HepG2 (cell line): ENCODE data around the gene SLC39A2. TPM values are rescaled to one million over a fixed set of nuclear protein-coding genes. Genes with fewer than 3 reads are reported as not detected.
A peak's percentile ranks its signal among the peaks of the same experiment; 100 is the strongest.

Source experiments
- CBX2 ChIP-seq, 2 experiments: fragments of 200-600 bp in 1 of 2; sonication (generic); formaldehyde crosslinking in 1 of 2; IDR thresholded peaks; 2 replicates each; pipeline versions ENCODE4 v1.7.0 to v1.8.1; 2018 to 2022; ENCODE audit warnings: low read depth in 2 of 2, low read length in 1 of 2, mild to moderate bottlenecking in 1 of 2, missing genetic modification reagents in 1 of 2
- EP300 ChIP-seq, 3 experiments: sonication (generic) in 1 of 3; formaldehyde crosslinking in 1 of 3; IDR thresholded peaks; 2 replicates each; pipeline versions ENCODE4 v1.5.1 to v1.6.1; 2011 to 2020; ENCODE audit warnings: low read depth in 2 of 3, low read length in 2 of 3, borderline replicate concordance in 1 of 3, improper control_type of control experiment in 1 of 3, mild to moderate bottlenecking in 1 of 3, missing genetic modification reagents in 1 of 3, moderate library complexity in 1 of 3
- ETV5 ChIP-seq: IDR thresholded peaks from 2 replicates; pipeline ENCODE4 v1.6.1; 2018; ENCODE audit warnings: missing biosample characterization, missing genetic modification reagents, inconsistent platforms, borderline replicate concordance
- FOSL2 ChIP-seq: sonication (generic); formaldehyde crosslinking; IDR thresholded peaks from 2 replicates; pipeline ENCODE4 v1.4.0; 2020; ENCODE audit warnings: missing genetic modification reagents
- FOXK1 ChIP-seq: sonication (generic); formaldehyde crosslinking; IDR thresholded peaks from 2 replicates; pipeline ENCODE4 v1.4.0; 2020; ENCODE audit warnings: low read depth, missing genetic modification reagents, borderline replicate concordance
- JUND ChIP-seq: sonication (generic); formaldehyde crosslinking; IDR thresholded peaks from 2 replicates; pipeline ENCODE4 v1.8.0; 2022; ENCODE audit warnings: mild to moderate bottlenecking, missing genetic modification reagents
- MAFG ChIP-seq: sonication (generic); formaldehyde crosslinking; IDR thresholded peaks from 2 replicates; pipeline ENCODE4 v1.5.1; 2020; ENCODE audit warnings: mild to moderate bottlenecking, missing genetic modification reagents
- NFYB ChIP-seq: sonication (generic); formaldehyde crosslinking; IDR thresholded peaks from 2 replicates; pipeline ENCODE4 v1.4.0; 2020; ENCODE audit warnings: missing genetic modification reagents
- PAX8 ChIP-seq: sonication (generic); formaldehyde crosslinking; IDR thresholded peaks from 2 replicates; pipeline ENCODE4 v1.8.0; 2022; ENCODE audit warnings: mild to moderate bottlenecking, missing genetic modification reagents, borderline replicate concordance
- RBM22 ChIP-seq: fragments of 200-400 bp; formaldehyde crosslinking; optimal IDR thresholded peaks from 2 replicates; pipeline ENCODE3; 2017; ENCODE audit warnings: mild to moderate bottlenecking, low read length, moderate library complexity
- SMARCC2 ChIP-seq: fragments of 450-650 bp; IDR thresholded peaks from 2 replicates; pipeline ENCODE4 v1.6.1; 2017; ENCODE audit warnings: antibody characterized with exemption, mild to moderate bottlenecking
- TMF1 ChIP-seq: sonication (generic); formaldehyde crosslinking; IDR thresholded peaks from 2 replicates; pipeline ENCODE4 v1.8.1; 2022; ENCODE audit warnings: low read depth, missing genetic modification reagents
- ZNF205 ChIP-seq: IDR thresholded peaks from 2 replicates; pipeline ENCODE4 v1.6.1; 2018; ENCODE audit warnings: missing biosample characterization, missing genetic modification reagents
- ZNF614 ChIP-seq: IDR thresholded peaks from 2 replicates; pipeline ENCODE4 v1.6.1; 2018; ENCODE audit warnings: missing biosample characterization, missing genetic modification reagents, inconsistent platforms, borderline replicate concordance
- ZNF772 ChIP-seq: sonication (generic); formaldehyde crosslinking; IDR thresholded peaks from 2 replicates; pipeline ENCODE4 v1.5.0; 2020; ENCODE audit warnings: mild to moderate bottlenecking, missing genetic modification reagents
- ZNF883 ChIP-seq: sonication (generic); formaldehyde crosslinking; IDR thresholded peaks from 2 replicates; pipeline ENCODE4 v1.5.1; 2020; ENCODE audit warnings: mild to moderate bottlenecking, missing genetic modification reagents; ENCODE audit errors: not compliant biosample characterization
- polyA plus RNA-seq, 8 experiments: library from polyadenylated mRNA; depleted of rRNA in 3 of 8; stranded (reverse) in 7 of 8; unstranded in 1 of 8; fragments of >200 nt; fragmentation: Illumina TruSeq in 4 of 8; extraction: Trizol in 4 of 8; gene quantifications; 2 replicates each; pipeline versions ENCODE4 v1.2.1 to v1.2.3, GENCODE V29; 2011 to 2016; ENCODE audit warnings: low read depth in 4 of 8, missing spikeins in 1 of 8, mixed read lengths in 1 of 8; ENCODE audit not compliant: insufficient read depth in 1 of 8
- total RNA-seq, 5 experiments: library from RNA; depleted of rRNA; stranded (reverse); fragments of >200 nt; fragmentation: Illumina TruSeq; extraction: Trizol; gene quantifications; 2 replicates each; pipeline ENCODE4 v1.2.3, GENCODE V29; 2016; ENCODE audit warnings: low read depth in 1 of 5
- TF ChIP-seq, protein P1 (sequence below): sonication (generic); formaldehyde crosslinking; IDR thresholded peaks from 2 replicates; pipeline ENCODE4 v1.5.0; 2020; ENCODE audit warnings: mild to moderate bottlenecking, missing genetic modification reagents, borderline replicate concordance
- TF ChIP-seq, protein P2 (sequence below): sonication (generic); formaldehyde crosslinking; IDR thresholded peaks from 2 replicates; pipeline ENCODE4 v1.4.0; 2020; ENCODE audit warnings: mild to moderate bottlenecking, low read depth, missing genetic modification reagents
- TF ChIP-seq, protein P3 (sequence below): sonication (generic); formaldehyde crosslinking; IDR thresholded peaks from 2 replicates; pipeline ENCODE4 v1.8.1; 2023; ENCODE audit warnings: missing genetic modification reagents, mild to moderate bottlenecking, borderline replicate concordance

SLC39A2 gene
- total and polyA plus RNA-seq, 2 of the 13 experiments (the other 11 are each of a cell fraction or from before 2014, with no cell fraction given), result 0.08 to 0.11 TPM

DNA sequence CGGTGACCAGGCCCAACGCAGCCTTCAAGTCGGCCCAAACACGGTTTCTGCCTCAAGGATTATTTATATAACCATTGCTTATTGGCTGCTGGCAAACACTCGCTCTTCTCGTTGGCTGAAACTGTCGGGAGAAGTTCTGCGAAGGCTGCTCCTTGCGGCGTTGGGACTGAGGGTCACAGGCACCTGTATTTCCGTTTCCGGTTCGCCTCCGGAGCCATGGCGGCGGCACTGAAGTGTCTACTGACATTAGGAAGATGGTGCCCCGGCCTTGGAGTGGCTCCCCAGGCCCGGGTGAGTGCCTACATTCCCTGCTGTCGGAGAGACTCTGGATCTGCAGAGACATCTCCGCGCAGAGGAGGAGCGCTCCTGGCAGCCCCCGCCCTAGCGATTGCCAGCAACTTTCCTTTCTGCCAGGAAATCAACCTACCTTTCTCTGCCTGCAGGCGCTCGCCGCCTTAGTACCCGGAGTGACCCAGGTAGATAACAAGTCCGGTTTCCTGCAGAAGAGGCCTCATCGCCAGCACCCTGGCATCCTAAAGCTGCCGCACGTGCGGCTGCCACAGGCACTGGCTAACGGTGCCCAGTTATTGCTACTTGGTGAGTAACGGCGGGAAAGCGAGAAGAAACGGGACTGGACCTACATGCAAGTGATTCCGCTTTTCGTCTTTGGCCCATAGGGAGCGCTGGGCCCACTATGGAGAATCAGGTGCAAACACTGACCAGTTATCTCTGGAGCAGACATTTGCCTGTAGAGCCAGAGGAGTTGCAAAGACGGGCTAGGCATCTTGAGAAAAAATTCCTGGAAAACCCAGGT is 9.1 kb upstream of the SLC39A2 start, which contains the start of gene METTL17 (continued):
- TF ChIP-seq, protein P1, sequence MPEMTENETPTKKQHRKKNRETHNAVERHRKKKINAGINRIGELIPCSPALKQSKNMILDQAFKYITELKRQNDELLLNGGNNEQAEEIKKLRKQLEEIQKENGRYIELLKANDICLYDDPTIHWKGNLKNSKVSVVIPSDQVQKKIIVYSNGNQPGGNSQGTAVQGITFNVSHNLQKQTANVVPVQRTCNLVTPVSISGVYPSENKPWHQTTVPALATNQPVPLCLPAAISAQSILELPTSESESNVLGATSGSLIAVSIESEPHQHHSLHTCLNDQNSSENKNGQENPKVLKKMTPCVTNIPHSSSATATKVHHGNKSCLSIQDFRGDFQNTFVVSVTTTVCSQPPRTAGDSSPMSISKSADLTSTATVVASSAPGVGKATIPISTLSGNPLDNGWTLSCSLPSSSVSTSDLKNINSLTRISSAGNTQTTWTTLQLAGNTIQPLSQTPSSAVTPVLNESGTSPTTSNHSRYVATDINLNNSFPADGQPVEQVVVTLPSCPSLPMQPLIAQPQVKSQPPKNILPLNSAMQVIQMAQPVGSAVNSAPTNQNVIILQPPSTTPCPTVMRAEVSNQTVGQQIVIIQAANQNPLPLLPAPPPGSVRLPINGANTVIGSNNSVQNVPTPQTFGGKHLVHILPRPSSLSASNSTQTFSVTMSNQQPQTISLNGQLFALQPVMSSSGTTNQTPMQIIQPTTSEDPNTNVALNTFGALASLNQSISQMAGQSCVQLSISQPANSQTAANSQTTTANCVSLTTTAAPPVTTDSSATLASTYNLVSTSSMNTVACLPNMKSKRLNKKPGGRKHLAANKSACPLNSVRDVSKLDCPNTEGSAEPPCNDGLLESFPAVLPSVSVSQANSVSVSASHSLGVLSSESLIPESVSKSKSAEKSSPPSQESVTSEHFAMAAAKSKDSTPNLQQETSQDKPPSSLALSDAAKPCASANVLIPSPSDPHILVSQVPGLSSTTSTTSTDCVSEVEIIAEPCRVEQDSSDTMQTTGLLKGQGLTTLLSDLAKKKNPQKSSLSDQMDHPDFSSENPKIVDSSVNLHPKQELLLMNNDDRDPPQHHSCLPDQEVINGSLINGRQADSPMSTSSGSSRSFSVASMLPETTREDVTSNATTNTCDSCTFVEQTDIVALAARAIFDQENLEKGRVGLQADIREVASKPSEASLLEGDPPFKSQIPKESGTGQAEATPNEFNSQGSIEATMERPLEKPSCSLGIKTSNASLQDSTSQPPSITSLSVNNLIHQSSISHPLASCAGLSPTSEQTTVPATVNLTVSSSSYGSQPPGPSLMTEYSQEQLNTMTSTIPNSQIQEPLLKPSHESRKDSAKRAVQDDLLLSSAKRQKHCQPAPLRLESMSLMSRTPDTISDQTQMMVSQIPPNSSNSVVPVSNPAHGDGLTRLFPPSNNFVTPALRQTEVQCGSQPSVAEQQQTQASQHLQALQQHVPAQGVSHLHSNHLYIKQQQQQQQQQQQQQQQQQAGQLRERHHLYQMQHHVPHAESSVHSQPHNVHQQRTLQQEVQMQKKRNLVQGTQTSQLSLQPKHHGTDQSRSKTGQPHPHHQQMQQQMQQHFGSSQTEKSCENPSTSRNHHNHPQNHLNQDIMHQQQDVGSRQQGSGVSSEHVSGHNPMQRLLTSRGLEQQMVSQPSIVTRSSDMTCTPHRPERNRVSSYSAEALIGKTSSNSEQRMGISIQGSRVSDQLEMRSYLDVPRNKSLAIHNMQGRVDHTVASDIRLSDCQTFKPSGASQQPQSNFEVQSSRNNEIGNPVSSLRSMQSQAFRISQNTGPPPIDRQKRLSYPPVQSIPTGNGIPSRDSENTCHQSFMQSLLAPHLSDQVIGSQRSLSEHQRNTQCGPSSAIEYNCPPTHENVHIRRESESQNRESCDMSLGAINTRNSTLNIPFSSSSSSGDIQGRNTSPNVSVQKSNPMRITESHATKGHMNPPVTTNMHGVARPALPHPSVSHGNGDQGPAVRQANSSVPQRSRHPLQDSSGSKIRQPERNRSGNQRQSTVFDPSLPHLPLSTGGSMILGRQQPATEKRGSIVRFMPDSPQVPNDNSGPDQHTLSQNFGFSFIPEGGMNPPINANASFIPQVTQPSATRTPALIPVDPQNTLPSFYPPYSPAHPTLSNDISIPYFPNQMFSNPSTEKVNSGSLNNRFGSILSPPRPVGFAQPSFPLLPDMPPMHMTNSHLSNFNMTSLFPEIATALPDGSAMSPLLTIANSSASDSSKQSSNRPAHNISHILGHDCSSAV, result no peak
- TF ChIP-seq FOXK1 (CRISPR knock-in tag) (peak; percentile 73; the same call in 1 of the 2 replicates), MAFG (CRISPR knock-in tag) (no peak), TMF1 (CRISPR knock-in tag) (peak; percentile 35; the same call in 1 of the 2 replicates), ZNF205 (CRISPR knock-in tag) (peak; percentile 45; the same call in 1 of the 2 replicates), FOSL2 (peak; percentile 54), NFYB (CRISPR knock-in tag) (peak; percentile 96), SMARCC2 (no peak), ZNF772 (CRISPR knock-in tag) (peak; percentile 94), ZNF883 (CRISPR knock-in tag) (peak; percentile 68), EP300 (IDR thresholded peaks at IDR 0.05; ENCODE audit: low read depth in 2 of 2, low read length in 2 of 2) (no peak), EP300 (CRISPR knock-in tag; IDR thresholded peaks at IDR 0.05; ENCODE audit: borderline replicate concordance) (no peak), CBX2 (IDR thresholded peaks at IDR 0.05; ENCODE audit: low read depth, low read length) (no peak), CBX2 (CRISPR knock-in tag; IDR thresholded peaks at IDR 0.05; ENCODE audit: low read depth) (0 out of 2 replicates have a peak, but pooled peaks have one; percentile 62), ZNF614 (CRISPR knock-in tag) (peak; percentile 52; the same call in 1 of the 2 replicates), JUND (no peak), ETV5 (CRISPR knock-in tag) (peak; percentile 84), PAX8 (0 out of 2 replicates have a peak, but pooled peaks have one; percentile 87), RBM22 (no peak)
- TF ChIP-seq, protein P2, sequence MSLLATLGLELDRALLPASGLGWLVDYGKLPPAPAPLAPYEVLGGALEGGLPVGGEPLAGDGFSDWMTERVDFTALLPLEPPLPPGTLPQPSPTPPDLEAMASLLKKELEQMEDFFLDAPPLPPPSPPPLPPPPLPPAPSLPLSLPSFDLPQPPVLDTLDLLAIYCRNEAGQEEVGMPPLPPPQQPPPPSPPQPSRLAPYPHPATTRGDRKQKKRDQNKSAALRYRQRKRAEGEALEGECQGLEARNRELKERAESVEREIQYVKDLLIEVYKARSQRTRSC (CRISPR knock-in tag), result no peak; the same call in none of the 2 replicates
- TF ChIP-seq, protein P3, sequence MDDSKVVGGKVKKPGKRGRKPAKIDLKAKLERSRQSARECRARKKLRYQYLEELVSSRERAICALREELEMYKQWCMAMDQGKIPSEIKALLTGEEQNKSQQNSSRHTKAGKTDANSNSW (CRISPR knock-in tag), result peak; percentile 73; the same call in 1 of the 2 replicates
